NCI-H524 treated with DMSO at 0.1 percent for 48 hours (cell line): ENCODE measurements around the gene TUBB6.

Experiments
- DNase-seq: peaks from one replicate; lab custom pipeline; 2025; lab: John Stamatoyannopoulos, UW

Gene TUBB6

DNA sequence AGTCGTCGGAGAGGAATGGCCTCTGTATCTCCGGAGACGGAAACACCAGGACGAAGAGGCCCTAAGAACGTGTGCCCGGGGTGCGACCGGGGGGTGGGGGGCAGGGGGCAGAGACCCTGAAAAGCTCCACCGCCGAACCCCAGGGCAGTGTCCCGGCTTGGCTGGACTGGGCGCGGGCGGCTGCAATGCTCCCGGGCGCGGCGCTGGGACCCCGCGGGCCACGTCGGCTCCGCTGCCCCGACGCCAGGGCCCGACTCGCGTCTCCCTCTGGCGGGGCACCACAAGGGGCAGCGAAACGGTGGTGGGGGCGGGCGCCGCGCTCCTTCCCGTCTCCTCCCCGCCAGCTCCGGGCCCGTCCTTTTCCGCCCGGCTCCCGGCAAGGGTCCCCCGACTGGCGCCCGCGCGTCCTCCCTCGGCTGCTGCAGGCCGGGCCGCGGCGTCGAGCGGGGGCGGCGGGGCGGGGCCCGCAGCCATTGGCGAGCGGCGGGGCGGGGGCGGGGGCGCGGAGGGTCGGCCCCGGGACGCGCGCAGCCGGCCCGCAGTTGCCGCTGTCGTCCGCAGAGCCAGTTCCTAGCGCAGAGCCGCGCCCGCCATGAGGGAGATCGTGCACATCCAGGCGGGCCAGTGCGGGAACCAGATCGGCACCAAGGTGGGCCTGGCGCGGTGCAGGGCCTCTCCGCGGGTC, at the start of gene TUBB6:
TUBB6 (plus strand) TSS at position 541 of the 685 bp plus-strand sequence; CDS start at position 593, 52 bp downstream.
- DNase-seq: no peak

DNA sequence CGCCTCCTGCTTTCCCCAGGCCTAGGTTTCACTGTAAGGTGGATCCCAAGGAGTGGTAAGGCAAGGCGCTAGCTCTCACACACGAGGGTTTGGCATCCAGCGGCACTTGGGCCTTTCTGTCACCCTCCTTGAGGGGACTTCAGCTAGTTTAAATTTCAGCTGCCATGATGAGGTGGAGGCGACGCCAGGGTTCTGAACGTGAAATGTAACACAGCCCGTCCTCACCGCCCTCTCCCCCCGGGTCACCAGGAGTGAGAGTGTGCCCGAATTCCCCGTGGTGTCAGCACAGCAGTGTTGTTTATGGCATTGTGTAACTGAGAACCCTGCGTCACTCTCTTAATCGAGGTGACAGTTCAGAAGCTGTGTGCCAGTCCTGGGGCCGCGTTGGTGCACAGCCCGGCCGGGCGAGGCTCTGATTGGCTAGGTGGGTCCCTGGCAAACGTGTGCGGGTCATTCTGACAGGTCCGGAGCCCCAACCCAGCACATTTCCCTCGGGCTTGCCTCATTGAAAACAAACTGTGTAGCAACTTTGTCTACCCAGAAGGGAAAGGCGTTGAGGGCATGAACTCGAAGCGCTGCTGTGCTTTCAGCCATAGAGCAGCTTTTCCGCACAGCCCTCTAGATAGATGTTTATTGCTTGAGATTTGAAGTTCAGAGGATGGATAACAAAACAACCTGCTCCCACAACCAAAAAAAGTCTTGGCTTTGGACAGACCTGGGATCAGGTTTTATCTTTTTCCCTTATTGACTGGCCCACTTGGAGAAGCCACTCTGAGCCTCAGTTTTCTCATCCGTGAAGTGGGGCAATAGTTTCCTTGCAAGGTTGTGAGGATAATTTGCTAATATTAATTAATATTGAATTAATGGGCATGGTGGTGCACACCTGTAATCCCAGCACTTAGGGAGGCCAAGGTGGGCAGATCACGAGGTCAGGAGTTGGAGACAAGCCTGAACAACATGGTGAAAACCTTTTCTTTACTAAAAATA, 49.0 kb upstream of the TUBB6 start:
- DNase-seq: no peak

DNA sequence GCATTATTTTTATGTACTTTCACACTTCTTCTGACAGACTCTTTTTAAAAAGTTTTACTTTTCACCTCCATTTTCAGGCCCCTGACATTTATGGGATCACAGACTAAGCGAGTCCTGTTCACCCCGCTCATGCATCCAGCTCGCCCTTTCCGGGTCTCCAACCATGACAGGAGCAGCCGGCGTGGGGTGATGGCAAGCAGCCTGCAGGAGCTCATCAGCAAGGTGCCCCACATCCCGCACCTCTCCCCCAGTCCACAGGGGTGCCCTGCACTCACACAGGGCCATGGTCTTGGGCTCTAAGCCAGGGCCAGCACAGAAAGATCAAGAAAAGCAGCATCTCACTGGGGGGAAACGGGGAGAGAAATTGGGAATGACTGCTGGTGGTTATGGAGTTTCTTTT, 45.3 kb upstream of the TUBB6 start:
- no peak for DNase-seq

DNA sequence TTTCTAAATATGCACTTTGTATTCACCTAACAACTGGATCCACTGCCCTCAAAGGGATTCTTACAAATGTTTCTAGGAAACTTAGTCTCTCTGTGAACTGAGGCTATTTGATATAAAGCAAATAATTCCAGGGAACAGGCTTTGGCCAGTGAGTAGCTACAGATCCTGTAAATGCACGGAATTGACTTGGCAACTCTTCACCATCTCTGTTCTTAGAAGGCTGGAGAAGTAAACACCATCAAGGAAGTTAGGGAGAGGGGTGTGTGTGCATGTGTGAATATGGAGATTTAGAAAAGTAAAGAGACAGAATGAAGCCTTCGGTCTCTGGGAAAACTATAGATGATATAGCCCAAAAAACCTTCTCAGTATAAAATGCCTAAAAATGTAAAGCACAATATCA, 43.2 kb upstream of the TUBB6 start:
- no peak for DNase-seq

DNA sequence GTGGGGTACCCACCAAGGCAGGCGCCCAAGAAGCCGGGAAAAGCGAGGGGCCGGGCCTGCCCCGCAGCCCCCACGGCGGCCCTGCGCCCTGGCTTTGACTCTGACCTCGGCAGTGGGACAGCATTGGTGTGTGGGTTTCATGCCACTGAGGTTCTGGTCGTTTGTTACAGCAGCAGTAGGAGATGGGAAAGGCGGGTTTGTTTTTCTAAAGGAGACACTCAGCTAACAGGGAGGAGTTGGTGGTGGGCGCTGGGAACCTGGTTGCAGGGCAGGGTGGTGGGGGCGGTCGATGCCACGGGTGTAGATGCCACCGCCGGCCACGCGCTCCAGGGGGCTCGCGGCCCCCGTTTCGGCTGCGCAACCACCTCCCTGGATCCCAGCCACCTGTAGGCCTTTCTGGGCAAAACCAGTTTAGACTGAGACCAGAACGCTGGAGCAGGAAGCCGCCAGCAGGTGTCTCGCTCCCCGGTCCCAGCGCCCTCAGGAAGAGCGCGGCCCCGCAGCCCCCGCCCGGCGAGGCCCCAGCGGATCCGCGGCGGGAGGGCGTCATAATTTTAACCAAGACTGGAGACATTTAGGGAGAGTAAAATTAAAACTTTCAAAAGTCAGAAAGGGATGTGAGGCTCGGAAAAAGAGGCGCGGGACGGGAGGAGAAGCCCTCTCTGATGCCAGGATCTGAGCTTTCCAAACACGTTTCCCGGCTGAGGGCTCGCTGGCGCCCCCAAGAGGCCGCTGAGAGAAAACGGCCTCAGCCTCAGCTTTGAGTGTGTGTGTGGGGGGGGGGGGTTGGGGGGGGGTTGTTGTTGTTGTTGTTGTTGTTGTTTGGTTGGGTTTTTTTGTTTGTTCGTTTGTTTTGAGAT, 36.4 kb upstream of the TUBB6 start:
- DNase-seq: no peak

DNA sequence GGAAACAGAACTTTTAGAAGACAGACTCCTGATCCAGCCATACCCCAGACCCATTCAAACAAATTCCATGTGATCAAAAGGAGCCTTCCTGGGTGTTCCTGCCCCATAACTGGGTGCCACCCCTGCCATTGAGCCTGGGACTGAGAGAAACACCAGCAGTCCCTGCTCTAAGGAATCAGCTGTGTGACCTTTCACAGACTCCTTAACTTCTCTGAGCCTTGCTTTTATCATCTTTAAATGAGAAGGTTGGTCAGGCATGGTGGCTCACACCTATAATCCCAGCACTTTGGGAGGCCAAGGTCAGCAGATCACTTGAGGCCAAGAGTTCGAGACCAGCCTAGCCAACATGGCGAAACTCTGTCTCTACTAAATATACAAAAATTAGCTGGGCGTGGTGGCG, 33.2 kb upstream of the TUBB6 start:
- DNase-seq: no peak

DNA sequence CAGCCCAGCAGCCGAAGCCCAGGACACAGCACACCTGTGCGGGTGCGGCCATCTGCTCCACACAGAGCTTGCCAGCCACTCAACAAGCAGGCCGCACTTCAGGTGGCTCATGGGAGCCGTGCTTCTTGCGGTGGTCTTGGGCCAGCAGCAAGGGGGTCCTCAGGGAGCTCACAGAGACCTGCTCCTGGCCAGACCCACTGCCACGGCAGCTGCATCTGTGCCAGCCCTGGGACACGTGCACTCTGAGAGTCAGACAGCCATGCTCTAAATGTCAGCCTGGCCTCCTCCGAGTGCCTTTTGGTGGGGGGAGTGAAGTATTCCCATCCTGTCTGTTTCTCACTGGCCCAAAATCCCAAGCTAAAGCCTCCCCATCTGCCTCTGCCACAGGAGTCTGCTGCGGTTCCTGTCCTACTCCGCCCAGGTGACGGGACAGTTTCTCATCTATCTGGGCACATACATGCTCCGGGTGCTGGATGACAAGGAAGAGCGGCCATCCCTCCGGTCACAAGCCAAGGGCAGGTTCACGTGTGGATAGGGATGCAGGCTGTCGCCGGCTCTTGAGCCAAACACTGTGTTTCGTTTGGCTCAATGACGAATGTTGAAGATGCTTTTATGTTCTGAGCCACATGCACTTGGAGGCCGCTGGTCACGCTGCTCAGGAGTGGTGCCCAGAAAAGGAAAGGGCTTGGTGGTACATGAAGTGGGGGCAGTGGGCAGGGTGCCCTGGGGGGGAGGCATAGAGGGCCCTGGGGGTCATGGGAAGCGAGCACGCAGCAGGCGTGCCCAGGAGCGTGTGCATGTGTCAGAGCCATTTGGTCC, 31.1 kb upstream of the TUBB6 start:
- no peak for DNase-seq

DNA sequence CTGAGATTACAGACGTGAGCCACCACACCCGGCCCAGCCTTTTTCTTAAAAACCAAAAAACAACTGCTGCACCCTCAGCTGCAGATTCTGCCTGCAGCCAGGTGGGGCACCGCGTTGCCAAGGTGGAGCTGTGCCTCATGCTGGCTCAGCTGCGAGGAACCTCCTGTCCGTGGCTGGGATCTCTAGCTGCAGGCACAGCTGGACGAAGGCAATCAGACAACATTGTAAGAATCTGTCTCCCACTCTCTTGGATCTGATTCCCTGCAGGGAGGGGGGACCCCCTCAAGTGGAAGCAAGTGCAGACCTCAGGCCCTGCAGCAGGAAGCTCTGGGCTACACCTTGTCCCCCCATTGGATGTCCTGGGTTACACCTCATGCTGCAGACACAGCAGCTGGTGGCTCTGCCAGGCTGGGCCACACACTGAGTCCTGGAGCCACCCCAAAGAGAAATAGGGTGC, 29.8 kb upstream of the TUBB6 start:
- no peak for DNase-seq

DNA sequence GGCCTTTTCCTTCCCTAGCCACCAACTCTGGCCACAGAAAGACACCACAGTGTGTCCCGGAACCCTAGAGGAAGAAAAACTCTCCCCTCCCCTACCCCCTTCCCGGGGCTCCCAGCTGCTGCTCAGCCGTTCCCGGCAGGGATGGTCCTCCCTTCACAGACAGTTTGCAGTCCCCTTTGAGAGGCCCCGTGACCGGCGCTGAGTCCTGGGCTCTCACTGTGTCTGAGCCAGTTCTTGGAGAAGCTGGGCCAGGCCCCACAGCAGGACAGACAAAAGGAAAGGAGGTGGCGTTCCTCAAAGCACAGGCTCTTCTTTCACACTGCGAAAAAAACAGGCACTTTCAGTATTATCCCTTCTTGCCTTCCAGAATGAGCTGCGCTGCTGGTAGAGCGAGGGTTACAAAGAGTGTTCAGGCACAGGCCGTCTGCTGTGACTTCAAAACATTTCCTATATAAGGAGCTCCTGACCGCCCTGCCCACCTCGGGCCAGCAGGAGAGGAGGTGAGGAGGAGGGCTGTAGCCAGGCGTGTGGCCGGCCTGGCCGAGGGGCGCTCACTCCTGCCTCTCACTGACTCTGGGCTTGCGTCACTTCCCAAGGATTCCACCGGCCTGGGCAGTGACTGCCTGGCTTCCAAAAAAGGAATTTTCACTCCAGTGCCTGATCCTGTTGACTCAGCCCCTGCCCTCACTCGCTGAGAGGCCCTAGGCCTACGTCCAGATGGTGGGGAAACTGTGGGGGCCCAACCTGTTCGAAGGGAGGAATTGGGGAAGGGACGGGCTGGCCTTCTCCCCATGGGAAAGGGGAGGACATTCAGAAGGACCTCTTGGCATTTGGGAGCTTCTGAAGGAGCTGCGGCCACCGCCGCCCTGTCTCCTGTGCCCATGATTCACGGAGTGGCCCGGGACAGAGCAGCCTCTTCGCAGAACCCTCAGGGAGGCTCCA, 29.0 kb upstream of the TUBB6 start:
- no peak for DNase-seq

DNA sequence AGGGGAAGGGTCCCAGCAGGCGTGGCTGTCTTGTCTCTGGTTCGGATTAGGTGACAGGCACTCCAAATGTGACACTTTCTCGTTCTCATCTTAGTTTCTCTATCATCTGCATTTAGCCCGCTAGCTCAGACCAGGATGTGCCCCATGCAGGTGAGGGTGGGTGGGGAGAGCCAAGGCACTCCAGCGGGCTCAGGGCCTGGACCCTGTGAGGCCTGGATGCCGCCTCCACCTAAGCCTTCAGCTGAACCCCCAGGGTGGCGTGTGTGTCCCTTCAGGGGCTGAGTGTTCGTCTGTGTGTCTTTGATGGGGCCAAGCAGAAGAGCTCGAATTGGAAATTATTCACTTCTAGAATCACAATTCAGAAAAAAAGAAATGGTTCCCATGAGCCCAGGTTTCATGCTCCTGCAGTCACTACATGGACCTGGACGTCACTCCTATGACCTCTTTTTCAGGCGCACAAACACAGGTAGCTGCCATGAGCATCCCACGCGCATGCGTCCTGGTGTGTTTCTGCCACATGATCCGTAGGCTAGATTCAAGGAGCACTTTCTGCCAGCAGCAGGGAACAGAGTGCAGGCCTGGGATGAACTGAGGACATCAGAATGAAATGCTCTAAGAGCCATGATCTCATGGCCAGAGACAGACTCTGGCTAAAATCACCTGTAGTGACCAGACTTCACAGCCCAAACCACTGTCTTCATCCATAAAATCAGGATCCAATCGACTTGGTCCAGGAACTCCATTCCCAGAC, 28.1 kb upstream of the TUBB6 start:
- no peak for DNase-seq

DNA sequence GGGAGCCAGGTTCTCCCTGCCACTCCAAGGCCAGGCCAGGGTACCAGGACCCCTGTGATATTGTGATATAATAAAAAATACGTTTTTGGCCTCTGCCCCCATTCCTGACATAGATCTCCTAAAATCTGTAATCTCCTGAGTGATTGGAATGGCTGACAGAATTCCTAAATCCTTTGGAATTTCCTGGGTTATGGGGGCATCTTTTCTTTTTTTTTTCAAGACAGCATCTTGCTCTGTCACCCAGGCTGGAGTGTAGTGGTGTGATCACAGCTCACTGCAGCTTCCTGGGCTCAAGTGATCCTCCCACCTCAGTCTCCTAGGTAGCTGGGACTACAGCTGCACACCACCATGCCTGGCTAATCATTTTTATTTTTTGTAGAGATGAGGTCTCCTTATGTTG, 26.2 kb upstream of the TUBB6 start:
- no peak for DNase-seq

DNA sequence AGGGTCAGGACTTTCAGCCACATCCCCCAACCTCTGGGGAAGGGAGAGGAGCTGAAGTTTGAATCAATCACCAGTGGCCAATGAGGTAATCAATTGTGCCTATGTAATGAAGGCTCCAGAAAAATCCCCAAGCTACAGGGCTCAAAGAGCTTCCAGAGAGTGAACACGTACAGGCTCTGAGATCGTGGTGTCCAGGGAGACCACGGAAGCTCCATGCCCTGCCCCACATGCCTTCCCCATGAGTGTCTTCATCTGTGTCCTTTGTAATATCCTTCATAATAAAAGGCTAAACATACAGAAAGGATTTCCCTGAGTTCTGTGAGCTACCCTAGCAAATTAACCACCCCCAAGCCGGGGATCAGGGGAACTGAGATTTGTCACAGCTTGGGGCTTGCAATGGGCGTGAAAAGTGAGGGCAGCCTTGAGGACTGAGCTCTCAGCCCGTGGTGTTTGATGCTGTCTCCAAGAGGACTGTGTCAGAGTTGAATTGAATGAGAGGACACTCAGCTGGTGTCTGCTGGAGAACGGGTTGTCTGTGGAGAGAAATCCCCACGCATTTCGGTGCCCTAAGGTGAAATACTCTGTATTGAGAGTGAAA, 25.5 kb upstream of the TUBB6 start:
- DNase-seq: no peak

DNA sequence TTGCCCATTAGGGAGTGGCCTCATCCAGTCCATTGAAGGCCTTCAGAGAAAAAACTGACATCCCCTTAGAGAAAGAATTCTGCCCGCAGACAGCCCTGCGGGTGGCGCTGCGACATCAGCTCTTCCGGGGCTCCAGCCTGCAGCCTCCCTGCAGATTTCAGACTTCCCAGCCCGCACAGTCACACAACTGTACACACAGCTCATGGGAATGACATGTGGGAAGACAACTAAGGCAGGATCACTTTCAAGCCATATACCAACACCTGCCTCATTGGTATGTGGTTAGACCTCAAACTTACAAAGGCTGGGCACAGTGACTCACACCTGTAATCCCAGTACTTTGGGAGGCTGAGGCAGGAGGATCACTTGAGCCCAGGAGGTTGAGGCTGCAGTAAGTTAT, 24.8 kb upstream of the TUBB6 start:
- no peak for DNase-seq

DNA sequence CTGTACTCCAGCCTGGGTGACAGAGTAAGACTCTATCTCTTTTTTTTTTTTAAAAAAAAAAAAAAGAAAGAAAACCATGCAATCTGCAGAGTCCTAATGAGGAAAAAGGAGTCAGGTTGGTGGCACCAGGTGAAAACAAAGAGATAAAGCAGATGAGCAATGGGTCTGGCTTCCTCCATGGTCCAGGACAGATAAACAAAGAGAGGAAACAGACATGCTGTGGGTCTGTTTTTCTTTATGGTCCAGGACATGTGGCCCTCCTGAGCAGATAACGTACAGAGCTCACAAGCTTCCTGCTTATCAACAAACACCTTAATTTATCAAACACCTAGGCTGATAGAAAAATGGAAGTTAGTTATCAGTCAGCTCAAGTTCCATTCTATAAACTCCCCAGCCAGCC, 24.4 kb upstream of the TUBB6 start:
- DNase-seq: no peak

DNA sequence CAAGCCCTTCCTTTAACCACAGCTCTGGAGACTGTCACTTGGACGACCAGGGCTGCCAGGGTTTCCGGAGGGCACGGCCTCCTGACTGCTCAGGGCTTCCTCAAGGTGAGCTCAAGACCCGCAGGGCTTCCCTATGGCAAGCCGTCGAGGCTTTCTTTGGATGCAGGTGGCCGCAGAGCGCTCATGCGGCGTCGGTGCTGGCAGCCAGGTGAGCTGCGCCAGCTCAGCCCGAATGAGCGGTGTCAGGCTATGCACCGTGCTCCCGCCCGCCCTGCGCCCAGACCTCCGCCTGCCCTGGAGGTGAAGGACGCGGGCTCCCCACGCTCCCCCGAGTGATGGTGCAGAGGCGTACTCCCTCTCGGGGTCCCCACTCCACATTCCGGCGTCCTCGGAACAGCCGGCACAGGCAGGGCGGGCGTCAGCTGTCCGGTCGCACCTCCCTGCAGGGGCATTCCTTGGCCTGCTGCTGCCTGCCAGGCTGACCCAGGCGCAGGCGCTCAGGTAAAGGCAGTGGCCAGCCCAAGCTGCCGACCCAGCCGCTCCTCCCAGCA, 20.8 kb upstream of the TUBB6 start:
- DNase-seq: no peak

DNA sequence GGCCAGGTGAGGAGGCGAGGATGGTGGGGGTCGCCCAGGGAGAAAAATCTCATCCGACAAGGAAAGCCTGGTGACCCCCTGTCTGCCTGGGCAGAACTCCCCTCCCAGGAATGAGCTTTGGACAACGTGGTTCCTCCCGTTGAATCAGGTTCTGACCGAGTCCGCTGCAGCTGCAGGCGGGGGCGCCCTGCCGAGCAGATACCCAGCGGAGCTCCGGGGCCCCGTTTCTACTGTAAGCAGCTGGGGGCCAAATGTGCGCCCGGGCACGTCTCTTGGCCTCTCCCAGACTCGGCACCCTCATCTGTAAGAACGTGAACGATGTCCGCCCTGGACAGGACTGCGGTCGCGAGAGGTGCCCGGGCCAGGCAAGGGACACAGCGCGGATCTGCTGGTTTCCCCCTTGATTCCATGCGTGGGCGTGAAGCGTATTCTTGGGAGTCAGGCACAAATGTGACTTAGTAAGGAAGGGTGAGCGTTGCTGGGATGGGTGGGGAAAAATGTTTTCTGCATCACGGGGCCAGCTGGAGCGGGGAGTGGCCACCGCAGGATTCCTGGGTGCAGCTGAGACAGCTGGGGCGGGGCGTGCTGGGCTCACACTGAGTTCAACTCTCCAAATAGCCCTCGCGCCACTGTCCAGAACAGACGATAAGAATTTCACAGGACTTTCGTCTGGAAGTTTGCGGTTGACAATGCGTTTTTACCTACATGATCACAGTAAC, 20.2 kb upstream of the TUBB6 start:
- DNase-seq: no peak

DNA sequence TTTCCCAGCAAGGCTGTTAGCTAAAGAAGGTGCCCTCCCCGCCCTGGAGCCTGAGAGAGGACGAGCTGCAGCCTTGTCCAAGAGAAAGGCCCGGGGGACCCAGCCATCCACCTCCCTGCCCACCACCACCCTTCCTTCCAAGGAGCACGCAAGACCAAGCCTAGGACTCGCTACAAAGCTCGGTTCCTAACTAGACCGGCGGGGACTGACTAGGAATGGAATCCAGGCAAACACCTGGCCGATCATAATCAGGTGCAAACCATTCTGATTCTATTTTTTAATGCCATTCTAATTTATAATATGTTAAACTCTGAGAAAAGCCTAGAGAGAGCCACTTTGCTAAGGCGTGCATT, 19.7 kb upstream of the TUBB6 start:
- DNase-seq: no peak

DNA sequence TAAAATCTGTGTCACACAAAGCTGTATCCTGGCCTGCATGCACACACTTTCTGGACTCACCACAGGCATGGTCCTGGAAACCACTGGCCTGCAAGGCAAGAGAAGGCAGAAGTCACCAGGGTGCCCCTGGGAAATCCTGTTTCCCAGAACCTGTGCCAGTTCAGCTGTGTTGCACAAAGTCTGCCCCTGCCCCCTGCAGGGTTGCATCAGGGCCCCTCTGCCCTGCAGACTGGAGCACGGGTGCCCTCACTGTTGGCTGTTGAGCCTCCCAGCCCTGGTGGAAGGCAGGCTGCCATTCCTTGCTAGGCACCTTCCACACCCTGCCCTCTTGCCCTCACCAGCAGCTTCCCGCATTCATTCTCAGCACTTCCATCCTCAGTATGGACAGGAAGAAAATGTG, 18.0 kb upstream of the TUBB6 start:
- no peak for DNase-seq
